Activated CD8-positive, alpha-beta memory T cell treated with anti-CD3 and anti-CD28 coated beads, Interleukin-2, amount 50 U/mL, for 48 hours (primary cell): Measurements from ENCODE around the gene MSLN.

Experiments
- DNase-seq: peaks from one replicate; pipeline ENCODE4 v3.0.0-alpha.2; 2020

MSLN gene

DNA sequence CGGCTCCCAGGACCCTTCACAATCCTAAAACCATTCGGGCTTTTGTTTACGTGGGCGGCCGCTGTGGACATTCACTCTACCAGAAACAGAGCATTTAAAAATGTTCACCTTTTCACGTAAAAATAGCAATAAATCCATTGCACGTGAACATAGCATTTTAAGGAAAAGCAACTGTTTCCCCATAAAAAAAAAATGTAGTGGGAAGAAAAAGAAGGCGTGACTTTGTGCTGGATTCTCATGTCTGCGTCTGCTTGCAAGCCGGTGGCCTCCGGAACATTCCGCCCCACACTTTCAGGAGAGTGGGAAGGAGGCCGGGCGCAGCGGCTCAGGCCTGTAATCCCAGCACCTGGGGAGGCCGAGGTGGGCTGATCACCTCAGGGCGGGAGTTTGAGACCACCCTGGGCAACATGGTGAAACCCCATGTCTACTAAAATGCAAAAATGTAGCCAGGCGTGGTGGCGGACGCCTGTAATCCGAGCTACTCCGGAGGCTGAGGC, 53.4 kb downstream of the MSLN start:
- DNase-seq: no peak

DNA sequence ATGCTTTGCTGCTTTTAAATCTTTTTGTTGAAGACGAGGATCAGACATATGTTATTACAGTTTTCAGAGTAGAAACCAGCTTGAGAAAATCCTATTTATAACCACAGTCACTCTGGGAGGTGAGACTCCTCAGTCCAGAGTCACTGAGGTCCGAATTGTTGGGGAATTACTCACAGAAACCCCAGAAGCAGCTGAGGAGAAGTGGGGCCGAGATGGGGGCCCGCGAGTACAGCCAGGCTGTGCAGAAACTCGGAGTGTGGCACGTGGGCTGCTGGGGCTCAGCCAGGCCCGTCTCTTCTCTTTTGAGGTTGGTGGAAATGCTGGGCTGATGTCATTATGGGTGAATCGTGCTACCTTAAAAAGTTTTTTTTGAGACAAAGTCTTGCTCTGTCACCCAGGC, 54.4 kb downstream of the MSLN start:
- no peak for DNase-seq

DNA sequence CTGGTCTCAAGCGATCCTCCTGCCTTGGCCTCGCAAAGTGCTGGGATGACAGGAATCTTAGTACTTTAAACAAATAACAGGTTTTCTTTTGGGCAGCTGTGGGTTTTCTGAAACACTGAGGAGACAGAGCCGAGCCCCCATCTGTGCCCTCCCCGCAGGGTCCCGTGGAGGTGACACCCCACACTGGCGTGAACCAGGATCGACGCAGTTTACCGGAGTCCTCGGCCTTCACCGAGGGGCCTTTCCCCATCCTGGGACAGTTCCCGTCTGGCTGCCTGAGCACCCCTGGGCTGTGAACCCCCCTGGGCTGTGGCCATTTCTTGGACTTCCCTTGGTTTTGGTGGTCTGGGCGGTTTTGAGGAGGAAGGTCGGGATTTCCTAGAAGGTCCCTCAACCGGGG, 55.3 kb downstream of the MSLN start:
- no peak for DNase-seq

DNA sequence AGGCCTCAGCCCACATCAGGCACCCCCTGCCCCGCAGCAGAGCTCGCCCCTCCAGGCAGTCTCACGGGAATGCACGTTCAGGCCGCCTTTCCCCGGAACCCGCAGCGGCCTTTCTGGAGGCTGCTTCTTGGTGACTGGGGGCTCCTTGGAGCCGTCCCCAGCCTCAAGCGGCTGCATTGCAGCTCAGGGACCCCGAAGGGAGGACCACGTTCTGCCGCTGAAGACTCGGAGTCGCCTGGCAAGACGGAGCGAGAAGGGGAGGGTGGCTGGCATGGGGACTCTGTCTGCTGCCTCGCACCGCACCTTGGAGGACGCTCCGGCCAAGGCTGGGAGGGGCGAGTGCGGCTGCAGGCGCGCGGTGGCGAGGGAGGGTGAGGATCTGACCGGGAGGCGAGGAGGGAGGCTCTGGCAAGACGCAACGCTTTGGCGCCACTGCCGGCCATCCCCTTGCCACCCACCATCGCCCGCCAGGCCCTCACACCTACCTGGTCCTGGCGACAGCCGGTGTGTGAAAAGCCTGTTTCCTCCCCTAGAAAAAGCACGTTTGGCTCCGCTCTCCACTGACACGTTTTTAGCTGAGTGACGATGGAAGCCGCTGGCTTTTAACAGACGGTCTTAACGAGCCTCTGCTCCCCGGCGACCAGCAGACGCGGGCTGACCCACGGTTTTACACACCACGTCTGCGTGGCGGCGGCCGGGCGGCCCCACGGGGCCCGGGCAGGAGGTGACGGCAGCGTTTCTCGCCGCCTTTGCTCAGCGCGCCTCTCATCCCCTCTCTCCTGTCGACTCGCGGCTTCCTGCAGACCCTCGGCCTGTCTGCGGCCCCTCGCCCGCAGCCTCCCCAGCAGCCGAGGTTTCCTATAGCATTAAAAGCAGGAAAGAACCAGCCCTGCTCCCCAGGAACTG, 56.7 kb downstream of the MSLN start:
- no peak for DNase-seq

DNA sequence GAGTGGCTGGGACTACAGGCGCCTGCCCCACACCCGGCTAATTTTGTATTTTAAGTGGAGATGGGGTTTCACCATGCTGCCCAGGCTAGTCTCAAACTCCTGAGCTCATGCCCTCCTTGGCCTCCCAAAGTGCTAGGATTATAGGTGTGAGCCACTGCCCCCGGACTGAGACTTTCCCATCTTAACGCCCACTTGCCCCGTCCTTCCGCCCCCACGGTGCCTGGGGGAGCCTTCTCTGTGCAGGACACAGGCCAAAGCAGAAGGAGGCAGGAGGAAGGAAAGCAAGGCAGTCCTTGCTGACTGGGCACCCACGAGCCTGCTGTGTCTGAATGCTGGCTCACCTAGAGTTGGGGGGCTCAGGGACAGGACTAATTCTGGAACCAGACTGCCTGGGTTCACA, 57.6 kb downstream of the MSLN start:
- DNase-seq: no peak
